Activated naive CD8-positive, alpha-beta T cell treated with anti-CD3 and anti-CD28 coated beads, Interleukin-2, amount 10 ng/mL, durations not matched to agents 7 days and 5 days (primary cell): ENCODE results near the gene HORMAD2. TPM values are rescaled to one million over a fixed set of nuclear protein-coding genes. Genes with fewer than 3 reads are reported as not detected.
"Not testable (repeated sequence)": the region's sequence is repeated elsewhere in the genome, so short reads cannot be mapped to it uniquely, and the experiment has no call there.

ENCODE experiments used
- ATAC-seq: fragments of 150-1000 bp; cut with Tn5 transposase; one replicate; pipeline ENCODE4 v1.10.0; 2021; ENCODE audit warnings: low read depth, moderate library complexity
- POLR2A ChIA-PET: fragments of 350-600 bp; sonication (Branson Sonifier 250); formaldehyde crosslinking; loops from one replicate; lab custom pipeline; 2021; ENCODE audit warnings: antibody characterized with exemption; lab: Charles Lee
- DNase-seq: peaks from one replicate; pipeline ENCODE4 v3.0.0; 2021
- H3K27ac Mint-ChIP-seq: one replicate; pipeline ENCODE4 v1.8.0; 2022; ENCODE audit warnings: mild to moderate bottlenecking, mixed read lengths
- H3K27me3 Mint-ChIP-seq: one replicate; pipeline ENCODE4 v1.8.0; 2022; ENCODE audit warnings: mild to moderate bottlenecking, moderate library complexity, mixed read lengths
- H3K36me3 Mint-ChIP-seq: one replicate; pipeline ENCODE4 v1.8.0; 2021; ENCODE audit warnings: mild to moderate bottlenecking, mixed read lengths
- H3K4me1 Mint-ChIP-seq: one replicate; pipeline ENCODE4 v1.8.0; 2021; ENCODE audit warnings: mixed read lengths
- H3K4me3 Mint-ChIP-seq: one replicate; pipeline ENCODE4 v1.8.0; 2022; ENCODE audit warnings: mild to moderate bottlenecking, moderate library complexity, mixed read lengths
- H3K9me3 Mint-ChIP-seq: one replicate; pipeline ENCODE4 v1.8.0; 2021; ENCODE audit warnings: mixed read lengths
- total RNA-seq, 2 experiments: library from RNA; stranded (reverse); gene quantifications; one replicate each; pipeline ENCODE4 v1.2.3, GENCODE V29; 2021

HORMAD2 gene
- total RNA-seq, 2 experiments from 2014 or later = 0.14 TPM; not detected in 1

GRCh38 chr22:30045494-30045887 lies 34.8 kb upstream of the HORMAD2 start:
- POLR2A ChIA-PET = no interaction called here
- no peaks in the 10 kb centered on the region for H3K36me3 Mint-ChIP-seq
- H3K4me1 Mint-ChIP-seq = peaks cover 5% of the 10 kb centered on the region
- no peak overlapping the region for H3K27ac Mint-ChIP-seq
- H3K4me3 Mint-ChIP-seq = no peak overlapping the region
- DNase-seq (no peak), ATAC-seq (no peak)
- no peaks in the 10 kb centered on the region for H3K9me3 Mint-ChIP-seq
- peaks cover 11% of the 10 kb centered on the region for H3K27me3 Mint-ChIP-seq

- Mint-ChIP-seq H3K9me3 (no peaks in the 10 kb centered on the region), H3K27me3 (peaks cover 8% of the 10 kb centered on the region), H3K27ac (peak overlapping the region; percentile 24), H3K4me3 (no peak overlapping the region), H3K4me1 (peaks cover 5% of the 10 kb centered on the region), H3K36me3 (no peaks in the 10 kb centered on the region)
- POLR2A ChIA-PET = interaction anchor here (0.5 kb wide), 1 partner anchor 459 kb away, joined by 3 read pairs; no protein-coding TSS in a partner anchor
- DNase-seq (no peak), ATAC-seq (no peak)
These were observed 34.2 kb upstream of the HORMAD2 start for GRCh38 chr22:30045901-30046715.

- no peak for DNase-seq
- Mint-ChIP-seq H3K27me3 (peaks cover 6% of the 10 kb centered on the region), H3K36me3 (no peaks in the 10 kb centered on the region), H3K4me3 (peak overlapping the region; percentile 35), H3K27ac (peak overlapping the region; percentile 50), H3K9me3 (no peaks in the 10 kb centered on the region), H3K4me1 (peaks cover 5% of the 10 kb centered on the region)
- ATAC-seq = no peak
- POLR2A ChIA-PET = interaction anchor here (0.5 to 0.9 kb wide), 2 partner anchors 236 to 460 kb away, joined by 3 read pairs; no protein-coding TSS in a partner anchor
These were observed 33.4 kb upstream of the HORMAD2 start for GRCh38 chr22:30046716-30047363.

GRCh38 chr22:30047364-30047738 lies 32.9 kb upstream of the HORMAD2 start:
- POLR2A ChIA-PET = interaction anchor here (0.9 kb wide), 1 partner anchor 236 kb away, joined by 3 read pairs; no protein-coding TSS in a partner anchor
- Mint-ChIP-seq H3K27ac (peak overlapping the region; percentile 50), H3K4me1 (peaks cover 5% of the 10 kb centered on the region), H3K27me3 (peaks cover 6% of the 10 kb centered on the region), H3K4me3 (peak overlapping the region; percentile 35), H3K9me3 (no peaks in the 10 kb centered on the region), H3K36me3 (no peaks in the 10 kb centered on the region)
- no peak for DNase-seq
- peak; percentile 99 for ATAC-seq

GRCh38 chr22:30048681-30049080 lies 31.6 kb upstream of the HORMAD2 start:
- Mint-ChIP-seq H3K27ac (no peak overlapping the region), H3K27me3 (peaks cover 3% of the 10 kb centered on the region), H3K36me3 (no peaks in the 10 kb centered on the region), H3K9me3 (no peaks in the 10 kb centered on the region), H3K4me3 (no peak overlapping the region), H3K4me1 (peaks cover 5% of the 10 kb centered on the region)
- POLR2A ChIA-PET = no interaction called here
- DNase-seq (no peak), ATAC-seq (no peak)

GRCh38 chr22:30054067-30054763 lies 26.0 kb upstream of the HORMAD2 start:
- H3K36me3 Mint-ChIP-seq = no peaks in the 10 kb centered on the region
- H3K9me3 Mint-ChIP-seq = peaks cover 3% of the 10 kb centered on the region
- H3K4me3 Mint-ChIP-seq = no peak overlapping the region
- ATAC-seq = no peak
- POLR2A ChIA-PET = no interaction called here
- no peak for DNase-seq
- peaks cover 5% of the 10 kb centered on the region for H3K27me3 Mint-ChIP-seq
- no peak overlapping the region for H3K27ac Mint-ChIP-seq
- no peaks in the 10 kb centered on the region for H3K4me1 Mint-ChIP-seq

GRCh38 chr22:30054764-30055069 lies 25.5 kb upstream of the HORMAD2 start:
- DNase-seq (no peak), ATAC-seq (no peak)
- Mint-ChIP-seq H3K4me1 (no peaks in the 10 kb centered on the region), H3K36me3 (peaks cover 3% of the 10 kb centered on the region), H3K9me3 (peaks cover 5% of the 10 kb centered on the region), H3K27ac (no peak overlapping the region), H3K4me3 (no peak overlapping the region), H3K27me3 (peaks cover 8% of the 10 kb centered on the region)
- POLR2A ChIA-PET = no interaction called here

GRCh38 chr22:30056015-30056414 lies 24.2 kb upstream of the HORMAD2 start:
- Mint-ChIP-seq H3K36me3 (peaks cover 3% of the 10 kb centered on the region), H3K27ac (no peak overlapping the region), H3K9me3 (peaks cover 5% of the 10 kb centered on the region), H3K27me3 (peaks cover 5% of the 10 kb centered on the region), H3K4me1 (no peaks in the 10 kb centered on the region), H3K4me3 (no peak overlapping the region)
- no peak for DNase-seq
- ATAC-seq = no peak
- POLR2A ChIA-PET = no interaction called here

GRCh38 chr22:30057375-30057774 lies 22.9 kb upstream of the HORMAD2 start:
- no peak overlapping the region for H3K4me3 Mint-ChIP-seq
- peaks cover 3% of the 10 kb centered on the region for H3K36me3 Mint-ChIP-seq
- ATAC-seq = no peak
- no peak overlapping the region for H3K27ac Mint-ChIP-seq
- POLR2A ChIA-PET = no interaction called here
- peaks cover 8% of the 10 kb centered on the region for H3K9me3 Mint-ChIP-seq
- no peaks in the 10 kb centered on the region for H3K4me1 Mint-ChIP-seq
- H3K27me3 Mint-ChIP-seq = peaks cover 9% of the 10 kb centered on the region
- DNase-seq = no peak

- POLR2A ChIA-PET, H3K4me1 Mint-ChIP-seq, DNase-seq, H3K4me3 Mint-ChIP-seq, H3K27ac Mint-ChIP-seq, H3K36me3 Mint-ChIP-seq, ATAC-seq: not testable (repeated sequence)
- Mint-ChIP-seq H3K27me3 (peaks cover 23% of the 10 kb centered on the region), H3K9me3 (peaks cover 13% of the 10 kb centered on the region)
These were observed 20.8 kb upstream of the HORMAD2 start for GRCh38 chr22:30059346-30060020.

- H3K4me3 Mint-ChIP-seq, H3K36me3 Mint-ChIP-seq: not testable (repeated sequence)
These were observed 19.2 kb upstream of the HORMAD2 start for GRCh38 chr22:30061094-30061493.

GRCh38 chr22:30062259-30062658 lies 18.0 kb upstream of the HORMAD2 start:
- POLR2A ChIA-PET = no interaction called here
- ATAC-seq (no peak), DNase-seq (no peak)
- Mint-ChIP-seq H3K9me3 (peaks cover 15% of the 10 kb centered on the region), H3K4me1 (no peaks in the 10 kb centered on the region), H3K36me3 (peaks cover 3% of the 10 kb centered on the region), H3K4me3 (no peak overlapping the region), H3K27ac (no peak overlapping the region), H3K27me3 (peaks cover 23% of the 10 kb centered on the region)

More at GRCh38 chr22:30061094-30061493, 19.2 kb upstream of the HORMAD2 start:
- H3K27ac Mint-ChIP-seq, DNase-seq, H3K4me1 Mint-ChIP-seq, POLR2A ChIA-PET, ATAC-seq: not testable (repeated sequence)
- Mint-ChIP-seq H3K9me3 (peaks cover 15% of the 10 kb centered on the region), H3K27me3 (peaks cover 23% of the 10 kb centered on the region)

GRCh38 chr22:30062950-30063349 lies 17.3 kb upstream of the HORMAD2 start:
- H3K36me3 Mint-ChIP-seq = peaks cover 3% of the 10 kb centered on the region
- H3K4me1 Mint-ChIP-seq = no peaks in the 10 kb centered on the region
- no peak for ATAC-seq
- no peak for DNase-seq
- H3K4me3 Mint-ChIP-seq = no peak overlapping the region
- no peak overlapping the region for H3K27ac Mint-ChIP-seq
- POLR2A ChIA-PET = no interaction called here
- peaks cover 15% of the 10 kb centered on the region for H3K9me3 Mint-ChIP-seq
- H3K27me3 Mint-ChIP-seq = peaks cover 23% of the 10 kb centered on the region
